Neural cell (in vitro differentiated cells): ENCODE results near the gene CETN2. TPM values are rescaled to one million over a fixed set of nuclear protein-coding genes. Genes with fewer than 3 reads are reported as not detected.

Experiments
- H2AFZ ChIP-seq: fragments of 200-600, 300-800 bp; sonication (generic), shearing (Covaris generic); 2 replicates; pipeline ENCODE4 v1.6.0; 2014; ENCODE audit warnings: low read depth, mild to moderate bottlenecking, antibody characterized with exemption, low read length, moderate library complexity
- H3F3A ChIP-seq: fragments of 200-600 bp; shearing (Covaris generic); 2 replicates; pipeline ENCODE4 v1.6.1; 2016; ENCODE audit warnings: mild to moderate bottlenecking, moderate library complexity, mixed read lengths, antibody characterized with exemption, low read length; ENCODE audit not compliant: insufficient read depth, poor library complexity, severe bottlenecking
- H3K27ac ChIP-seq: fragments of 200-600, 300-800 bp; sonication (generic), shearing (Covaris generic); 2 replicates; pipeline ENCODE4 v1.5.1; 2014; ENCODE audit warnings: mild to moderate bottlenecking, low read length, moderate library complexity
- H3K27me3 ChIP-seq: fragments of 300-800, 200-600 bp; sonication (generic), shearing (Covaris generic); 2 replicates; pipeline ENCODE4 v1.6.0; 2014; ENCODE audit warnings: mild to moderate bottlenecking, low read depth, low read length, moderate library complexity; ENCODE audit not compliant: insufficient read depth
- H3K36me3 ChIP-seq: fragments of 300-800, 200-600 bp; sonication (generic), shearing (Covaris generic); 2 replicates; pipeline ENCODE4 v1.5.1; 2014; ENCODE audit warnings: mild to moderate bottlenecking, antibody characterized with exemption, low read length, moderate library complexity; ENCODE audit not compliant: insufficient read depth
- H3K4me2 ChIP-seq: fragments of 300-800, 200-600 bp; sonication (generic), shearing (Covaris generic); 2 replicates; pipeline ENCODE4 v1.6.0; 2014; ENCODE audit warnings: mild to moderate bottlenecking, low read length
- H3K4me3 ChIP-seq: fragments of 300-800, 200-600 bp; sonication (generic), shearing (Covaris generic); 2 replicates; pipeline ENCODE4 v1.5.1; 2014; ENCODE audit warnings: mild to moderate bottlenecking, low read length, moderate library complexity
- H3K79me2 ChIP-seq: fragments of 200-600 bp; shearing (Covaris generic); replicated peaks from 2 replicates; pipeline ENCODE4 v1.6.0; 2014; ENCODE audit warnings: mild to moderate bottlenecking, low read length, moderate library complexity; ENCODE audit not compliant: insufficient read depth
- H3K9ac ChIP-seq: fragments of 300-800, 200-600 bp; sonication (generic), shearing (Covaris generic); 2 replicates; pipeline ENCODE4 v1.6.1; 2016; ENCODE audit warnings: mild to moderate bottlenecking, low read length, mixed read lengths
- H3K9me2 ChIP-seq: fragments of 200-600 bp; shearing (Covaris generic); 2 replicates; pipeline ENCODE4 v1.6.1; 2016; ENCODE audit warnings: mild to moderate bottlenecking, low read length, mixed read lengths; ENCODE audit not compliant: insufficient read depth
- H3K9me3 ChIP-seq: fragments of 200-600, 300-800 bp; sonication (generic), shearing (Covaris generic); 2 replicates; pipeline ENCODE4 v1.6.1; 2016; ENCODE audit warnings: mild to moderate bottlenecking, mixed run types, low read length, moderate library complexity, mixed read lengths
- H4K20me1 ChIP-seq: fragments of 200-600 bp; shearing (Covaris generic); 2 replicates; pipeline ENCODE4 v1.6.1; 2016; ENCODE audit warnings: mild to moderate bottlenecking, mixed run types; ENCODE audit not compliant: insufficient read depth
- CTCF ChIP-seq: fragments of 450-650 bp; IDR thresholded peaks from 2 replicates; pipeline ENCODE4 v1.5.1; 2014; ENCODE audit warnings: antibody characterized with exemption, mild to moderate bottlenecking, moderate library complexity; ENCODE audit not compliant: poor library complexity, severe bottlenecking
- EP300 ChIP-seq: fragments of 450-650 bp; conservative IDR thresholded peaks from 2 replicates; pipeline ENCODE4 v1.6.1; 2014; ENCODE audit warnings: antibody characterized with exemption, mild to moderate bottlenecking, moderate library complexity; ENCODE audit not compliant: poor library complexity, severe bottlenecking
- EZH2 ChIP-seq: fragments of 200-600, 300-800 bp; shearing (Covaris generic), sonication (generic); IDR thresholded peaks from 2 replicates; pipeline ENCODE4 v1.6.1; 2014; ENCODE audit warnings: antibody characterized with exemption, low read length, borderline replicate concordance, mild to moderate bottlenecking; ENCODE audit not compliant: insufficient read depth, poor library complexity, severe bottlenecking
- MXI1 ChIP-seq: fragments of 450-650 bp; conservative IDR thresholded peaks from 2 replicates; pipeline ENCODE4 v1.6.1; 2014; ENCODE audit warnings: antibody characterized with exemption, mild to moderate bottlenecking; ENCODE audit not compliant: poor library complexity, severe bottlenecking
- POLR2AphosphoS5 ChIP-seq: IDR thresholded peaks from 2 replicates; pipeline ENCODE4 v1.6.1; 2012
- RAD21 ChIP-seq: fragments of 450-650 bp; conservative IDR thresholded peaks from 2 replicates; pipeline ENCODE4 v1.6.1; 2014; ENCODE audit warnings: antibody characterized with exemption, mild to moderate bottlenecking, moderate library complexity
- REST ChIP-seq: IDR thresholded peaks from 2 replicates; pipeline ENCODE4 v1.6.1; 2012; ENCODE audit warnings: borderline replicate concordance
- SMC3 ChIP-seq: fragments of 450-650 bp; conservative IDR thresholded peaks from 2 replicates; pipeline ENCODE4 v1.6.1; 2014; ENCODE audit warnings: antibody characterized with exemption, mild to moderate bottlenecking, moderate library complexity; ENCODE audit not compliant: poor library complexity
- TAF1 ChIP-seq: IDR thresholded peaks from 2 replicates; pipeline ENCODE4 v1.6.1; 2012; ENCODE audit warnings: low read depth
- polyA plus RNA-seq: library from polyadenylated mRNA; depleted of rRNA; stranded (reverse); fragments of >200 nt; gene quantifications from 2 replicates; pipeline ENCODE4 v1.2.3, GENCODE V29; 2014

Gene CETN2
- polyA plus RNA-seq, 1 donor from 2014 or later = 163 TPM

- no peak overlapping the region for H3K27ac ChIP-seq
- no peak overlapping the region for H2AFZ ChIP-seq
- no peaks in the 10 kb centered on the region for H3K9me2 ChIP-seq
- H3K27me3 ChIP-seq = no peaks in the 10 kb centered on the region
- H3K36me3 ChIP-seq = no peaks in the 10 kb centered on the region
- H3K4me2 ChIP-seq = no peak overlapping the region
- no peak for TF ChIP-seq POLR2AphosphoS5
- no peak for TF ChIP-seq RAD21
- TF ChIP-seq SMC3 = no peak
- TF ChIP-seq EZH2 = no peak
- TF ChIP-seq MXI1 = no peak
- no peak for TF ChIP-seq EP300
- no peak for TF ChIP-seq CTCF
- H3K79me2 ChIP-seq = no peaks in the 10 kb centered on the region
- no peaks in the 10 kb centered on the region for H3K9me3 ChIP-seq
- no peak overlapping the region for H3K9ac ChIP-seq
- H3F3A ChIP-seq = no peaks in the 10 kb centered on the region
- H4K20me1 ChIP-seq = no peaks in the 10 kb centered on the region
- H3K4me3 ChIP-seq = no peak overlapping the region
Observed at GRCh38 chrX:152822383-152823086, 8.0 kb downstream of the CETN2 start.

GRCh38 chrX:152821145-152821765, 9.3 kb downstream of the CETN2 start:
- Histone ChIP-seq H3K79me2 (no peaks in the 10 kb centered on the region), H3F3A (no peaks in the 10 kb centered on the region), H3K4me3 (no peak overlapping the region), H3K9ac (no peak overlapping the region), H3K36me3 (no peaks in the 10 kb centered on the region), H4K20me1 (no peaks in the 10 kb centered on the region), H3K27me3 (no peaks in the 10 kb centered on the region), H3K27ac (no peak overlapping the region), H3K9me3 (no peaks in the 10 kb centered on the region), H3K9me2 (no peaks in the 10 kb centered on the region), H2AFZ (no peak overlapping the region), H3K4me2 (no peak overlapping the region)
- TF ChIP-seq POLR2AphosphoS5 (no peak), CTCF (peak; percentile 34), RAD21 (peak; percentile 31), EZH2 (no peak)

GRCh38 chrX:152819732-152820131, 10.8 kb downstream of the CETN2 start:
- H4K20me1 ChIP-seq = no peaks in the 10 kb centered on the region
- no peak overlapping the region for H2AFZ ChIP-seq
- H3K27me3 ChIP-seq = no peaks in the 10 kb centered on the region
- no peak overlapping the region for H3K4me3 ChIP-seq
- H3K36me3 ChIP-seq = no peaks in the 10 kb centered on the region
- no peaks in the 10 kb centered on the region for H3K79me2 ChIP-seq
- TF ChIP-seq REST (no peak), EP300 (no peak), POLR2AphosphoS5 (no peak), SMC3 (no peak), RAD21 (no peak), MXI1 (no peak), TAF1 (no peak), CTCF (no peak), EZH2 (no peak)
- H3K9ac ChIP-seq = no peak overlapping the region
- no peaks in the 10 kb centered on the region for H3F3A ChIP-seq
- no peak overlapping the region for H3K4me2 ChIP-seq
- no peaks in the 10 kb centered on the region for H3K9me2 ChIP-seq
- H3K27ac ChIP-seq = no peak overlapping the region
- H3K9me3 ChIP-seq = no peaks in the 10 kb centered on the region
